Measurements from ENCODE around the gene SARS2.

The SARS2 gene

GRCh38 chr19:38921420-38922274 is 8.9 kb downstream of the SARS2 start:
- Histone ChIP-seq H3K27me3 (ENCODE audit: insufficient read depth, insufficient read length) (no peaks in the 10 kb centered on the region), H3K4me3 (ENCODE audit: insufficient read length, low read depth) (no peak overlapping the region), H3K4me1 (ENCODE audit: insufficient read depth, insufficient read length) (peaks cover 3% of the 10 kb centered on the region), H3K9me3 (ENCODE audit: insufficient read depth, low read length) (no peaks in the 10 kb centered on the region), H3K36me3 (ENCODE audit: insufficient read depth, insufficient read length, low read length) (peaks cover 47% of the 10 kb centered on the region), H3K9ac (ENCODE audit: insufficient read length, low read depth) (no peak overlapping the region)
- DNase-seq (ENCODE audit: low read depth, low spot score) = no peak
- TF ChIP-seq SUZ12 (IDR thresholded peaks at IDR 0.05; ENCODE audit: extremely low read depth, insufficient read depth, insufficient read length) (no peak), YY1 (IDR thresholded peaks at IDR 0.05; ENCODE audit: insufficient read depth, insufficient read length) (no peak), ZNF274 (IDR thresholded peaks at IDR 0.05; ENCODE audit: low read depth, low read length) (no peak)

- no peak for TF ChIP-seq ZNF274 (IDR thresholded peaks at IDR 0.05; ENCODE audit: low read depth, low read length)
- TF ChIP-seq SUZ12 (IDR thresholded peaks at IDR 0.05; ENCODE audit: extremely low read depth, insufficient read depth, insufficient read length) = no peak
- no peak for TF ChIP-seq YY1 (IDR thresholded peaks at IDR 0.05; ENCODE audit: insufficient read depth, insufficient read length)
- no peak overlapping the region for H3K4me3 ChIP-seq (ENCODE audit: insufficient read length, low read depth)
- no peak overlapping the region for H3K9ac ChIP-seq (ENCODE audit: insufficient read length, low read depth)
- H3K9me3 ChIP-seq (ENCODE audit: insufficient read depth, low read length) = no peaks in the 10 kb centered on the region
- no peaks in the 10 kb centered on the region for H3K27me3 ChIP-seq (ENCODE audit: insufficient read depth, insufficient read length)
- peaks cover 3% of the 10 kb centered on the region for H3K4me1 ChIP-seq (ENCODE audit: insufficient read depth, insufficient read length)
- H3K36me3 ChIP-seq (ENCODE audit: insufficient read depth, insufficient read length, low read length) = peaks cover 46% of the 10 kb centered on the region
- no peak for DNase-seq (ENCODE audit: low read depth, low spot score)
Observed at GRCh38 chr19:38920602-38921419, 9.8 kb downstream of the SARS2 start.

- no peak overlapping the region for H3K9ac ChIP-seq (ENCODE audit: insufficient read length, low read depth)
- no peak for DNase-seq (ENCODE audit: low read depth, low spot score)
- peaks cover 38% of the 10 kb centered on the region for H3K36me3 ChIP-seq (ENCODE audit: insufficient read depth, insufficient read length, low read length)
- H3K4me3 ChIP-seq (ENCODE audit: insufficient read length, low read depth) = no peak overlapping the region
- TF ChIP-seq SUZ12 (IDR thresholded peaks at IDR 0.05; ENCODE audit: extremely low read depth, insufficient read depth, insufficient read length) = no peak
- no peak for TF ChIP-seq ZNF274 (IDR thresholded peaks at IDR 0.05; ENCODE audit: low read depth, low read length)
- TF ChIP-seq YY1 (IDR thresholded peaks at IDR 0.05; ENCODE audit: insufficient read depth, insufficient read length) = no peak
- H3K27me3 ChIP-seq (ENCODE audit: insufficient read depth, insufficient read length) = no peaks in the 10 kb centered on the region
- H3K4me1 ChIP-seq (ENCODE audit: insufficient read depth, insufficient read length) = peaks cover 3% of the 10 kb centered on the region
- H3K9me3 ChIP-seq (ENCODE audit: insufficient read depth, low read length) = no peaks in the 10 kb centered on the region
Observed at GRCh38 chr19:38919837-38920601, 10.5 kb downstream of the SARS2 start.

- Histone ChIP-seq H3K36me3 (ENCODE audit: insufficient read depth, insufficient read length, low read length) (peaks cover 28% of the 10 kb centered on the region), H3K4me1 (ENCODE audit: insufficient read depth, insufficient read length) (peaks cover 3% of the 10 kb centered on the region), H3K9me3 (ENCODE audit: insufficient read depth, low read length) (no peaks in the 10 kb centered on the region), H3K9ac (ENCODE audit: insufficient read length, low read depth) (no peak overlapping the region), H3K27me3 (ENCODE audit: insufficient read depth, insufficient read length) (no peaks in the 10 kb centered on the region), H3K4me3 (ENCODE audit: insufficient read length, low read depth) (no peak overlapping the region)
- no peak for DNase-seq (ENCODE audit: low read depth, low spot score)
- no peak for TF ChIP-seq YY1 (IDR thresholded peaks at IDR 0.05; ENCODE audit: insufficient read depth, insufficient read length)
- TF ChIP-seq SUZ12 (IDR thresholded peaks at IDR 0.05; ENCODE audit: extremely low read depth, insufficient read depth, insufficient read length) = no peak
- no peak for TF ChIP-seq ZNF274 (IDR thresholded peaks at IDR 0.05; ENCODE audit: low read depth, low read length)
Observed at GRCh38 chr19:38918526-38918925, 12.0 kb downstream of the SARS2 start.

GRCh38 chr19:38917921-38918491 is 12.6 kb downstream of the SARS2 start:
- Histone ChIP-seq H3K9ac (ENCODE audit: insufficient read length, low read depth) (no peak overlapping the region), H3K4me3 (ENCODE audit: insufficient read length, low read depth) (no peak overlapping the region), H3K36me3 (ENCODE audit: insufficient read depth, insufficient read length, low read length) (peaks cover 28% of the 10 kb centered on the region), H3K4me1 (ENCODE audit: insufficient read depth, insufficient read length) (peaks cover 3% of the 10 kb centered on the region), H3K27me3 (ENCODE audit: insufficient read depth, insufficient read length) (no peaks in the 10 kb centered on the region), H3K9me3 (ENCODE audit: insufficient read depth, low read length) (no peaks in the 10 kb centered on the region)
- TF ChIP-seq SUZ12 (IDR thresholded peaks at IDR 0.05; ENCODE audit: extremely low read depth, insufficient read depth, insufficient read length) (no peak), ZNF274 (IDR thresholded peaks at IDR 0.05; ENCODE audit: low read depth, low read length) (no peak), YY1 (IDR thresholded peaks at IDR 0.05; ENCODE audit: insufficient read depth, insufficient read length) (no peak)
- no peak for DNase-seq (ENCODE audit: low read depth, low spot score)

- peaks cover 3% of the 10 kb centered on the region for H3K4me1 ChIP-seq (ENCODE audit: insufficient read depth, insufficient read length)
- no peak overlapping the region for H3K9ac ChIP-seq (ENCODE audit: insufficient read length, low read depth)
- no peak overlapping the region for H3K4me3 ChIP-seq (ENCODE audit: insufficient read length, low read depth)
- peaks cover 27% of the 10 kb centered on the region for H3K36me3 ChIP-seq (ENCODE audit: insufficient read depth, insufficient read length, low read length)
- no peak for DNase-seq (ENCODE audit: low read depth, low spot score)
- TF ChIP-seq ZNF274 (IDR thresholded peaks at IDR 0.05; ENCODE audit: low read depth, low read length) = no peak
- no peak for TF ChIP-seq YY1 (IDR thresholded peaks at IDR 0.05; ENCODE audit: insufficient read depth, insufficient read length)
- no peak for TF ChIP-seq SUZ12 (IDR thresholded peaks at IDR 0.05; ENCODE audit: extremely low read depth, insufficient read depth, insufficient read length)
- no peaks in the 10 kb centered on the region for H3K27me3 ChIP-seq (ENCODE audit: insufficient read depth, insufficient read length)
- no peaks in the 10 kb centered on the region for H3K9me3 ChIP-seq (ENCODE audit: insufficient read depth, low read length)
Observed at GRCh38 chr19:38917516-38917915, 13.0 kb downstream of the SARS2 start.
